ENCODE data around the gene ISLR2.

Gene ISLR2

DNA sequence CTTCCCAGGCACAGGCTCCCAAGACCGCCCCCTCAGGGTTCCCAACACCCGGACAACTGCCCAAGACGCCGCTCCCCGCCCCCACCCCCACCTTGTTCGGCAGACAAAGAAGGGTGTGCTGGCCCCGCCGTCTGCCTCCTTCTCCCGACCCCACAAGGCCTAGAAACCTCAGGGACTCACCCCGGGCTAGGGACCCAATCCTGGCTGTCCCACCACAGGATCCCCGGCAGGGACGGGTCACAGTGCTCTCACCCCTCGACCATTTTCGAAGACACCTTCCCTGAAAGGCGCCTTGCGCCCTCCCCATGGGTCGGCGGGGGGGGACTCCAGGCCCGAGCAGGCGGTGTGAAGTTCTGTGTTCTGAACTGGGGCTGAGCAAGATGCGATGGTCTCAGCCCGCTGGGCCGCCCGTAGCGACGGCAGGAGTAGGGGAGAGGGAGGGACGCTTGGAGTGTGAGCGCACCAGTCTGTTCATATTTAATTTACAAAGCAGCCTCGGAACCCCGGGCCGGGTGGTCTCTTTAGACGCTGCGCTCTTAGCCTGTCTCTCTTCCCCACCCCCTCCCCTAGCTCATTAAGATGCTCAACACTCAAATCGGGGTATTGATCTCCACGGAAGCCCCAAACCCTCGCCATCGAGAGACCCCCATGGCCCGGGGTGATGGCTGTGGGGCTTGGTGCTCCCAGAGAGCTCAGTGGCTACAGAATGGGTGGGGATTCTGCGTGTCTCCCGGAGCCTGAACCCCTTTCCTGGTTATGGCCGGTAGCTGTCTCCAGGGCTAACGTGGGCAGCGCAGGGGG is 1.4 kb upstream of the ISLR2 start:
- no peak for DNase-seq (ENCODE audit: low read depth in 2 of 2)

DNA sequence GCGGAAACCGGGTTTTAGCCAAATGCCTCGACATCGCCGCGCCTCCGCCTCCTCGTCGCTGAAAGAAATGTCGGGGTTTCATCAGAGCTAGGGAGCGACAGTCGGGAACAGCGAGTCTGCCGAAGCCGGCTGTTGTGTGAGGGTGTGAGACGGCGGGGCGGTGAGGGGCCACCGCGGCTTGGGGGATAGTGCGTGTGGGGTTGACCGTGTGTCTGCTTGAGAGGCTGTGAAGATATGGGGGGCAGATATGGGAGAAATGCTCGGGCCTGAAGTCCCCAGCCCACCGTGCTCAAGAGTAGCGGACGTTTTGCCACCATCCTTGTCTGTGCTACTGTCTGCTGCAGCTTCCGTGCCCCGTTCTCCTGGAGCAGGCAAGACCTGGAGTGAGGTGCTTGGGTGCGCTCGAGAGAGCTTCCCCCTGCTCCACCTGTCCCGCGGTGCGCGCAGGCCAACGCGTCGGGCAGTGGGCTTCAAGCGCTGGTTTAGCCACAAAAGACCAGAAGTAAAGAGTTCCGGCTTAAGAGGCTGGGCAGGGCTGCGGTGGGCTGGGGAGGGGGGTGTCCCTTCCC is 716 bp upstream of the ISLR2 start:
- no peak for DNase-seq (ENCODE audit: low read depth in 2 of 2)

DNA sequence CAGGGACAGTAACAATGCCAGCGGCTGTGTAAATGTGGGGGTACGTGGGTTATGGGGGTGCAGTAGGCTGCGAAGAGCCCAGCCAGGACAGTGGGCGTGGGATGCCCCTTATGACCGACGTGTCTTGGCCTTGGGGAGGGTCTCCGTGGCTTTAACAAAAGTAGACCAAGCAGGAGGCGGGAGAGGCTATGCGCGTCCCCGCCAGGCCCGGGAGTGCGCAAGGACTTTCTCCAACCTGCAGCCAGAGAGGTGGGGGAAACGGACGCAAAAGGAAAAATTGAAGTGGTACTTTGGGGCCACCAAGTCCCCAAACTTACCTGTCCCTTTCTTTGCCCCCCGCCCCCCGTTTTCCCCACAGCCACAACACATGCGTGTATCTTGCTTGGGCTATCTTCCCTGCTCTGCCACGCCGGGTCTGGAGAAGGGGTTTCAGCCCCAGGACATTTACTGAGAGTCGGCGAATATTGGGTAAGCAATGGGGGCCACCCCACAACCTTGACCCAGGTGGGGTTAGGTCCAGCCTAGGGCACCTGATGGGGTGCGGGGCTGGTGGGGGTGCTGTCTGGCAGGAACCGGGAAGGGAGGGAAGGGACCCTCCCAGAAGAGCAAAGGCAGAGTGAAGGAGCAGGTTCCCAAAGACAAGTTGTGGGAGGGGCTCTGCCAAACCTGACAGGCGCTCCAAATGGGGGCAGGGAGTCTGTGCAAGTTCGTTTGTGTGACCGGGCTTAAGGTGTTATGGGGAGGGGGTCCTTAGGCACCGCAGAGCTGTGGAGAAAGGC is 652 bp downstream of the ISLR2 start:
- no peak for DNase-seq (ENCODE audit: low read depth in 2 of 2)

DNA sequence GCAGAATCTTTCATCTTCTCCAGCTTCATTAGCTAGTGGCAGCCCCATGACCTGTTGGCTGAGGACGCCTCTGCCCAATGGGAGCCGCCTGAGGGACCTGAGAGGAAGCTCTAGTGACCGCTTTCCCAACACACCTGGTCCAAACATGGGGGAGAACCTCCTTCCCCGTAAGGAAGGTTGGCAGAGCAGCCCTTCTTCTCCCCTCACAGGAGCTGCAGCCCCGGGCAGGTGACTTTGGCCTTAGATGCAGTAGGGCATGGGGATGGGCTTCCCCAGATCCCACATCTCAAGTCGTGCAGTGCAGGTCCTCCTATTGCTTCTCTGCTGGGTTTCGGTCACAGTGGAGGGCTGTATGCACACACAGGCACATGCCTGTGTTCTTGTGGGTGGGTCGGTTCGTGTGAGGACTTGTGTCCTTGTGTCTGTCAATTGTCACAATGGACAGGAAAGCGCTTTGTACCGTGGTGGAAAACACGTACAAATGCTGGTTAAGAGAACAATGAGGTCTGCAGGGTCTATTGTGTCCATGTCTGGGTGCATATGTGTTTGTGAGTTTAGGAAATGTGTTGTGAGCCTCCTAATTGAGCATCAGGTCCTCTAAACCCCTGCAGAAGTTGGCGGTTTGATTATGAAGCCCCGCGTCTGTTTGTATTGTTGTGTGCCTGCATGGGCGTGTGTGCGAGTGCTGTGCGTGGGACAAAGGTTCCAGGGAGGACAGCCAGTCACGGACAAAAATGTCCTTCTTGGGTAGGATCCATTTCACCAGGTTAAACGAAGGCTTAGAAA is 1.4 kb downstream of the ISLR2 start:
- no peak for DNase-seq (ENCODE audit: low read depth in 2 of 2)

DNA sequence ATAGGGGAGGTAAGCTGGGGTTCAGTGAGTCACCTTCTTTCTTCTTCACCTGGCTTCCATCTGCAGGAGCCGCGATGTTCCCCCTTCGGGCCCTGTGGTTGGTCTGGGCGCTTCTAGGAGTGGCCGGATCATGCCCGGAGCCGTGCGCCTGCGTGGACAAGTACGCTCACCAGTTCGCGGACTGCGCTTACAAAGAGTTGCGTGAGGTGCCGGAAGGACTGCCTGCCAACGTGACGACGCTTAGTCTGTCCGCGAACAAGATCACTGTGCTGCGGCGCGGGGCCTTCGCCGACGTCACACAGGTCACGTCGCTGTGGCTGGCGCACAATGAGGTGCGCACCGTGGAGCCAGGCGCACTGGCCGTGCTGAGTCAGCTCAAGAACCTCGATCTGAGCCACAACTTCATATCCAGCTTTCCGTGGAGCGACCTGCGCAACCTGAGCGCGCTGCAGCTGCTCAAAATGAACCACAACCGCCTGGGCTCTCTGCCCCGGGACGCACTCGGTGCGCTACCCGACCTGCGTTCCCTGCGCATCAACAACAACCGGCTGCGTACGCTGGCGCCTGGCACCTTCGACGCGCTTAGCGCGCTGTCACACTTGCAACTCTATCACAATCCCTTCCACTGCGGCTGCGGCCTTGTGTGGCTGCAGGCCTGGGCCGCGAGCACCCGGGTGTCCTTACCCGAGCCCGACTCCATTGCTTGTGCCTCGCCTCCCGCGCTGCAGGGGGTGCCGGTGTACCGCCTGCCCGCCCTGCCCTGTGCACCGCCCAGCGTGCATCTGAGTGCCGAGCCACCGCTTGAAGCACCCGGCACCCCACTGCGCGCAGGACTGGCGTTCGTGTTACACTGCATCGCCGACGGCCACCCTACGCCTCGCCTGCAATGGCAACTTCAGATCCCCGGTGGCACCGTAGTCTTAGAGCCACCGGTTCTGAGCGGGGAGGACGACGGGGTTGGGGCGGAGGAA is 2.6 kb downstream of the ISLR2 start:
- DNase-seq (ENCODE audit: low read depth in 2 of 2) = no peak

DNA sequence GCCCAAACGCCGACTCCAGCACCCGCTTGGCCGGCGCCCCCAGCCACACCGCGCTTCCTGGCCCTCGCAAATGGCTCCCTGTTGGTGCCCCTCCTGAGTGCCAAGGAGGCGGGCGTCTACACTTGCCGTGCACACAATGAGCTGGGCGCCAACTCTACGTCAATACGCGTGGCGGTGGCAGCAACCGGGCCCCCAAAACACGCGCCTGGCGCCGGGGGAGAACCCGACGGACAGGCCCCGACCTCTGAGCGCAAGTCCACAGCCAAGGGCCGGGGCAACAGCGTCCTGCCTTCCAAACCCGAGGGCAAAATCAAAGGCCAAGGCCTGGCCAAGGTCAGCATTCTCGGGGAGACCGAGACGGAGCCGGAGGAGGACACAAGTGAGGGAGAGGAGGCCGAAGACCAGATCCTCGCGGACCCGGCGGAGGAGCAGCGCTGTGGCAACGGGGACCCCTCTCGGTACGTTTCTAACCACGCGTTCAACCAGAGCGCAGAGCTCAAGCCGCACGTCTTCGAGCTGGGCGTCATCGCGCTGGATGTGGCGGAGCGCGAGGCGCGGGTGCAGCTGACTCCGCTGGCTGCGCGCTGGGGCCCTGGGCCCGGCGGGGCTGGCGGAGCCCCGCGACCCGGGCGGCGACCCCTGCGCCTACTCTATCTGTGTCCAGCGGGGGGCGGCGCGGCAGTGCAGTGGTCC is 3.5 kb downstream of the ISLR2 start:
- no peak for DNase-seq (ENCODE audit: low read depth in 2 of 2)

DNA sequence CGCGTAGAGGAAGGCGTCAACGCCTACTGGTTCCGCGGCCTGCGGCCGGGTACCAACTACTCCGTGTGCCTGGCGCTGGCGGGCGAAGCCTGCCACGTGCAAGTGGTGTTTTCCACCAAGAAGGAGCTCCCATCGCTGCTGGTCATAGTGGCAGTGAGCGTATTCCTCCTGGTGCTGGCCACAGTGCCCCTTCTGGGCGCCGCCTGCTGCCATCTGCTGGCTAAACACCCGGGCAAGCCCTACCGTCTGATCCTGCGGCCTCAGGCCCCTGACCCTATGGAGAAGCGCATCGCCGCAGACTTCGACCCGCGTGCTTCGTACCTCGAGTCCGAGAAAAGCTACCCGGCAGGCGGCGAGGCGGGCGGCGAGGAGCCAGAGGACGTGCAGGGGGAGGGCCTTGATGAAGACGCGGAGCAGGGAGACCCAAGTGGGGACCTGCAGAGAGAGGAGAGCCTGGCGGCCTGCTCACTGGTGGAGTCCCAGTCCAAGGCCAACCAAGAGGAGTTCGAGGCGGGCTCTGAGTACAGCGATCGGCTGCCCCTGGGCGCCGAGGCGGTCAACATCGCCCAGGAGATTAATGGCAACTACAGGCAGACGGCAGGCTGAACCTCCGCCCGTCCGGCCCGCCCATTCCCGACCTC is 4.1 kb downstream of the ISLR2 start:
- no peak for DNase-seq (ENCODE audit: low read depth in 2 of 2)

DNA sequence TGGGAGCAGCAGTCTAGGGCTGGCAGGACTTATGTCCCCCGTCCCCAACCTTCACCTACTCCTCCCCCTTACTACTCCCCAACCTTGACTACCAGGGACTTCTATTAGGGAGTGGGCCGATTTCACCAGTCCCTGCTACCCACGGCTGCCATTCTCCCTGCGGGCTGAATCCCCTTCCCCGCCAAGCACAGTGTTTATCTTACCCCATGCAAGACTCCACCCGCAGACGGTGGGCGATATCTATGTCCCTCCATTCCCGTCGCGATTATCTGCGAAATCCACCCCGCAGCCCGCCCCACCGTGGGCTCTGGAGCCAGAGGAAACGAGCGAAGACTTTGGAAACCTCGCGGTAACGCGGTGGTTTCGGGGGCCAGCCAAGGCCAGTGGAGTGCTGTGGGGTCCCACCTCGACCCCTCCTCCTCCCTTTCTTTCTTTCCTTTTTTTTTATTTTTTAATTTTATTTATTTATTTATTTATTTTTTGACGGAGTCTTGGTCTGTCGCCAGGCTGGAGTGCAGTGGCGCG is 4.7 kb downstream of the ISLR2 start:
- no peak for DNase-seq (ENCODE audit: low read depth in 2 of 2)

DNA sequence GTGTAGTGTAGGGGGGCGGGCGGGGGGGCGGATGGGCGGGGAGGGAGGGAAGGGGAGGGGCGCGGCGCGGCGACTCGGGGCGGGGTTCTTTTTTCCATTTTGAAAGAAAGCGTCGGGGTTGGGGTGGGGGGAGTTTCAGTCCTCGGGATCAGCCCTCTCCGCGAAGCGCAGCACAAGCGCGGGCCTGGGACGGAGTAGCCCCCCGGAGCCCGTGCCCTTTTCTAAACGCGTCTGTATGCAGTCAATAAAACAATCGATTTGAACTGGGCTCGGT is 6.1 kb downstream of the ISLR2 start:
- DNase-seq (ENCODE audit: low read depth in 2 of 2) = no peak

DNA sequence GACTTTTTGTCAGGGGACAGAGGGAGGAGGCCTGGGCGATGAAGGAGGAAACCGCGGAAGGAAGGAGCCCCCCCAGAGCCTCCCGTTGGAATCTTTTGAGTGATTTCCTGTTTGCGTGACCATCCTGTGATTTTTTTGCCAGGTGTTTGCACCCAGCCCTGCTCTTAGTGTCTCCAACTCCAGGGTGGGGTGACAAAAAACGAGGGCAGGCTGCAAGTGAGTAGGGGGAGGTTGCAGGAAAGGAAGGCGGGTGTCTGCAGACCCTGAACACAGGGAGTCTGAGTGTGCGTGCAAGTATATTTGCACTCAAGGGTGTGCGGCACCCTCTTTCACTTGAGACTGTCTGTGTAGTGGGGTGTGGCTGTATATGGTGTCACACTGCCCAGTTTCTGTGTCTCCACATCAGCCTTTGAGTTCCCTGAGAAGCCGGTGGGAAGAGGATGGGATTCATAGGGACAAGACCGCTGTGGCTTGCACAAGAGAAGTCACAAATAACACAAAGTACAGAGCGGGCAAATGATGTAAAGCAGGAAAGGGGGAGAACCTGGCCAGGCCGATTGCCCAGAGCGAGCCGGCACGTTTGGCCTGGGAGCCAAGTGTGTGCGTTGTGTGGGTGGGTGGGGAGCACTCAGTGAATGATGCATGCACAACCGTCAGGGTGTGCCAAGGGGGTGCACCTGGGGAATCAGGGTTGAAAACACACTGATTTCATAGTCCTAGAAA is 6.6 kb downstream of the ISLR2 start:
- DNase-seq (ENCODE audit: low read depth in 2 of 2) = no peak

DNA sequence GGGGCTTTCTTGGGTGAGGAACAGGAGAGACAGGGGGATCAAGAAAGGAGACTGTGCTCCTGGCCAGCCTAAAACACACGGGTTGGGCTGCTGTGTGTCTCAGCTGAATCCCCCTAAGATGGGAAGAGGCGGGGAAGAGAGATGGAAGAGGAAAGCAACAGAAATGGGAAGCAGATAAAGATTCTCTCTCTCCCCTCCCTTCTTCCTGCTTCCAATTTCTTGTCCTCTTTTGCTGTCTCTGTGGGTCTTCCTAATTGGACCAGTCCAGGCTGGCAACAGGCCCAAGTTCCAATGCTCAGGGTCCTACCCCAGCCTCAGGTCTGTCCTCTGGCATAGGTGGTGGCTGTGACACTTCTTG is 7.1 kb downstream of the ISLR2 start:
- no peak for DNase-seq (ENCODE audit: low read depth in 2 of 2)

DNA sequence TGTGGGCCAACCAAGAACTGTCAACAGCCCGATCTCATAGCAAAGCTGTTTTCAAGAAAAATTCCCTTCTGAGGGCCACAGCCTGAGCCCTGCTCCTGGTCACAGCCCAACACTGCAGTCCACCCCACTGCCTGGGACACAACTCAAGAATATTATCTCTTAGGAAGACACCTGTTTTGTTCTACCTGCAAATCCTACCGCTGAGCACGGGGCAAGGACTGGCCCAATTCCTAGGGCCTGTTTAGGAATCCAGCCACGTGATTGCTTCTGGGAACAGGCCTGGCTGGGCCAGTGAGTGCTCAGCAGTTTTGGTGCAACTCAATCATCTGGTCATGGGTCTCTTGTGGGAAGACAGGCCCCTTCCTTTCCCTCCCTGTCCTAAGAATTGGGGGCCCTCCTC is 8.3 kb downstream of the ISLR2 start:
- no peak for DNase-seq (ENCODE audit: low read depth in 2 of 2)

DNA sequence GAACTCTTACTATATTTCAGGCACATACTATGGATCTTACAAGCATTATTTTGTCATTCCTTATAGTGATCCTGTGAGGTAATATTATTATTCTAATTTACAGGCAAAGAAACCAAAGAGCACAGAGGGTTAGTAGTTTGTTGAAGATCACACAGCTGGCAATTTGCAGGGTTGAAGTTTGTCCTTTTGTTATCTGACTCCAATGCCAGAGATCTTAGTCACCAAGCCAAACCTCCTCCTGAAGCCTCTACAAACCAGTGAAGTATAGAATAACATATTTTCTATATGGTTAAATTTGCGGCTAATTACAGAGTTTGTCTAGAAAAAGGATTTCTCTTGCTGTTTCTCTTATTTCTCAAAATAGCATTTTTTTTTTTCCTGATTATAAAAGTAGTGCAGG is 11.2 kb downstream of the ISLR2 start:
- no peak for DNase-seq (ENCODE audit: low read depth in 2 of 2)

DNA sequence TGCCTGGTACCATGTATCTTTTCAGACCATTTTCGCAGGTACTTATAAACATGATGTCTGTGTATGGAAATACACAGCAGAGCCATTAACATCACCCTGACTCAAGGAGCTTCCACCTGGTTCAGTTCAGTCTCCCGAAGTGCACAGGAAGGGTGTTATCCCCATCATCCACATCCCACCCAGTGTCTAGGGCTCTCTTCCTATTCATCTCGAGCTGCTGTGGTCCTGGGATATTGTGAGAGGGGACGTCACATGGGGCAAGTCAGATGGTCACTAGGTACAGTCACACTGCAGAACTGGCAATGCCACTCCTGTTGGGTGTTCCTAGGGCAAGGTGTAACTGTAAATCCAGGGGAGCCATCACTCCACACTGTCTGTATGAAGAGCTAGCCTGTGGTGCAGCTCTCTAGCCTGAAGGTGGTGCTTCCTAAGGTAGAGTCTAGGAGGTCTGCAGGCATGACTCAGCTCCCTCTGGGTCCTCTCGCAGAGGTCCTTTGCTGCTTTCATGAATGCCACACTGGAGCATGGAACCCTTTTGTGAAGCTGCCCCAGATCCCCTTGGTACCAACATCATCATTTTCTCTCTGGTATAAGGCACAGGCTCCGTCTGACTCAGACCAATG is 13.9 kb downstream of the ISLR2 start:
- no peak for DNase-seq (ENCODE audit: low read depth in 2 of 2)

DNA sequence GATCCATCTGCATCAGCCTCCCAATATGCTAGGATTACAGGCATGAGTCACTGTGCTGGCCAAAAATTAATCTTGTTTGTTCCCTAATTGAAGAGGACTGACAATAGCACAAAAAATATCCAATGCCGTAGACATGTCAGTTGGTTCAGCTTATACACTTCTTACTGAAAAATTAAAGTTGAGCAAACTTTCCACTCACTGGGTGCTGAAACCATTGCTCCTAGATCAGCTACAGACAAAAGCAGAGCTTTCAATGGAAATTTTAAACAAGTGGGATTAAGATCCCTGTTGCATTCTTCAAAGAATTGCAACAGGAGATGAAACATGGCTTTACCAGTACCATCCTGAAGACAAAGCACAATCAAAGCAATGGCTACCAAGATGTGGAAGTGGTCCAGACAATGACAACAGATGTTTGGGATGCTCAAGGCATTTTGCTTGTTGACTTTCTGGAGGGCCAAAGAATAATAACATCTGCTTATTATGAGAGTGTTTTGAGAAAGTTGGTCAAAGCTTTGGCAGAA is 16.0 kb downstream of the ISLR2 start:
- no peak for DNase-seq (ENCODE audit: low read depth in 2 of 2)

DNA sequence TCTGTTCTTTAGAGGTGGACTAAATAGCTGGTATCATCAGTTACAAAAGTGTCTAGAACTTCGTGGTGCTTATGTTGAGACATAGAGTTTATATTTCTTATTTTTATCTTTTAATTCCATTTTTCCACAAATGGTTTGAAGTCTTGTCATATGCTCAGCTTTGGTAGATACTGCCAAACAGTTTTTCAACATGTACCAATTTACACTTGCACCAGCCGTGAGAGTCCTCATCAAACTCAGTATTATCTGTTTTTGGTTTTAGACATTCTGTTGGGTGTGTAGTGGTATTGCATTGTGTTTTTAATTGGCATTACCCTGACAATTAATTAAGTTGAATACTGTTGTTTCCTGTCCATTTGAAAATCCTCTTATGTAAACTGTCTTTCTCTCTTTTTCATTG is 16.7 kb downstream of the ISLR2 start:
- DNase-seq (ENCODE audit: low read depth in 2 of 2) = no peak

DNA sequence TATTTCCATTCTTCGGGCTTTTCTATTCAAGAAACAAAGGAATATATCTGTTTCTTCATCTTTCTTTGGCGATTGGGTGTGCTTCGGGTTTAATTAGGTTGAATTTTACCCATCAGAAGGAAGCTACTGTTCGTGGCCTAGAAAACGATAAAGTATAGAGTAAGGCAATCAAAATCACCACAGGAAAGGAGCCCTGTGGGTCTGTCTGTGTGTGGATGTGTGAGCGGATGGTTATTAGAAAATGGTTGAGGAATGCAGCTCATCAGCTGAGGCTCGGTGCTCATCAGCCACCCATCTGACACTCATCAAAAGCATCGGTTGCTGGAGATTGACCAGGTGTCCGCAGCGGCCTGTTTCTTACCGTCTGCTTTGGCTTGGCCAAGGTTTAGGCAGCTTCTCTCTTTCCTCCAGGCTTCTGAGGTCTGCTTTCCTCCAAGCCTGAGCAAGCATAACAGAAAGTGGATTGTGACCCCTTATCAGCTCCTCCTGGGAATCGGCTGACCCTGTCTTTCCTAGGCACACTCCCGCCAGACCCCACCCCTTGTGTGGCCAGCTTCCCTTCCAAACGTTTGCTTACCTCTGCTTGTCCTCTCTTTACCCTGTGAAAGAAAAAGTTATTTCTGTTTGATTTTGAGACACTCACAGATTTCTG is 25.5 kb downstream of the ISLR2 start:
- DNase-seq (ENCODE audit: low read depth in 2 of 2) = no peak
